Kidney (tissue), 14 donors: ENCODE measurements around the gene IFRD2. TPM values are rescaled to one million over a fixed set of nuclear protein-coding genes. Genes with fewer than 3 reads are reported as not detected.

Experiments used
- DNase-seq, 5 donors: peaks; one replicate each; pipeline ENCODE4 v3.0.0-alpha.2; 2013 to 2020
- FAIRE-seq: peaks from 2 replicates; lab custom pipeline; 2012; peaks lifted over from hg19 to GRCh38; lab: Jason Lieb, UNC
- H3K27ac ChIP-seq, 2 donors: one replicate each; pipeline ENCODE4 v1.7.0; 2013; ENCODE audit warnings: low read depth in 2 of 2, low read length in 2 of 2, inconsistent platforms in 1 of 2
- H3K27me3 ChIP-seq: one replicate; pipeline ENCODE4 v1.7.1; 2013; ENCODE audit warnings: low read length, inconsistent platforms; ENCODE audit not compliant: control insufficient read depth, insufficient read depth
- H3K36me3 ChIP-seq, 3 donors: one replicate each; pipeline versions ENCODE4 v1.7.0 to v1.7.1; 2013; ENCODE audit warnings: low read length in 3 of 3, control low read depth in 1 of 3, inconsistent platforms in 1 of 3; ENCODE audit not compliant: insufficient read depth in 3 of 3, control insufficient read depth in 2 of 3
- H3K4me1 ChIP-seq, 3 donors: one replicate each; pipeline versions ENCODE4 v1.7.0 to v1.7.1; 2013; ENCODE audit warnings: low read length in 3 of 3, inconsistent platforms in 1 of 3, low read depth in 1 of 3; ENCODE audit not compliant: control insufficient read depth in 2 of 3, insufficient read depth in 2 of 3
- H3K4me3 ChIP-seq, 3 donors: one replicate each; pipeline versions ENCODE4 v1.7.0 to v1.8.1; 2013; ENCODE audit warnings: low read length in 3 of 3, control low read depth in 1 of 3, inconsistent platforms in 1 of 3
- H3K9ac ChIP-seq, 3 donors: one replicate each; pipeline versions ENCODE4 v1.7.0 to v1.7.1; 2013; ENCODE audit warnings: low read length in 3 of 3, control low read depth in 1 of 3, inconsistent platforms in 1 of 3
- H3K9me3 ChIP-seq, 3 donors: one replicate each; pipeline versions ENCODE4 v1.7.0 to v1.7.1; 2013; ENCODE audit warnings: low read length in 3 of 3, control low read depth in 1 of 3, inconsistent platforms in 1 of 3; ENCODE audit not compliant: control insufficient read depth in 2 of 3, insufficient read depth in 1 of 3
- CTCF ChIP-seq: IDR thresholded peaks from 3 replicates; pipeline ENCODE4 v1.5.1; 2012; ENCODE audit warnings: mild to moderate bottlenecking, moderate library complexity, borderline replicate concordance; ENCODE audit not compliant: insufficient read depth; ENCODE audit errors: extremely low read depth
- intact Hi-C: fragments of 100-400 bp; cut with DNase I; formaldehyde crosslinking; loops from one replicate; pipeline ENCODE4 v1.11.1; 2022
- polyA plus RNA-seq: library from polyadenylated mRNA; stranded (reverse); fragments of 350-450 nt; fragmentation: Illumina TruSeq; extraction: RNeasy Lipid Tissue Mini Kit (QIAGEN cat#74804); gene quantifications from one replicate; pipeline ENCODE4 v1.2.3, GENCODE V29; 2014; ENCODE audit warnings: low read depth, low replicate concordance; ENCODE audit not compliant: insufficient read depth
- total RNA-seq: library from RNA; stranded (reverse); fragmentation: NEBNext Ultra II Directional; extraction: Animal tissue kit (Norgen Biotek cat#: 25700); gene quantifications from one replicate; pipeline ENCODE4 v1.2.1, GENCODE V29; 2021
- donor health status: control.
- donor health status: control.
- donor health status: control.
- donor health status: control.
- donor health status: control.
- donor health status: DM: yes; HTN: yes; CAD: no.
- donor health status: Normal renal cell carcinoma (clear cell type).

The IFRD2 gene
- total and polyA plus RNA-seq, 2 donors from 2014 or later = 54.1 to 78.1 TPM

DNA sequence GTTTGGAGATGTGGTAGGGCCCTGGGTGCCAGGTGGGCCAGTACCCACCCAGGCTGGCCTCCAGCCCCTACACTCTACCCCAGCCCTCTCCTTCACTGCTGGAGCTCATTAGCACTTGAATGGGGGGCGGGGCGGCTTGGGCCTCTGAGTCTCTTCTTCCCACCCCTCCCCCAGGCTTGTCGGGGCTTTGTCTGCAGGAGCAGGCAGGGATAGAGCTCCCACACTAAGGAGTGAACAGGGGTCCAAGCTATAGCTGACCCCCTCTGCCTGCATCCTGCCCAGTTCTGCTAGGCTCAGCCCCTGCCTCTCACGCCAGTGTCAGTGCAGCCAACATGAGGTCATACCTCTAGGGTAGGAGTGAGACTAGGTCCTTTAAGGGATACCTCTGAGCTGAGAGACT, 51.1 kb downstream of the IFRD2 start:
- FAIRE-seq (no peak), DNase-seq (peak; percentile 54 to 82 (median 70))
- peak overlapping the region; percentile 61 to 66 for H3K27ac ChIP-seq
- H3K9ac ChIP-seq = peak overlapping the region in 1 of 3 donors; percentile 33
- peaks cover 0 to 2% (median 2%) of the 10 kb centered on the region in 3 donors for H3K36me3 ChIP-seq
- intact Hi-C loops = no loop called here
- peaks cover 0 to 79% (median 36%) of the 10 kb centered on the region in 3 donors for H3K4me1 ChIP-seq
- H3K9me3 ChIP-seq = no peaks in the 10 kb centered on the region
- H3K27me3 ChIP-seq = no peaks in the 10 kb centered on the region
- H3K4me3 ChIP-seq = no peak overlapping the region
- TF ChIP-seq CTCF = no peak

DNA sequence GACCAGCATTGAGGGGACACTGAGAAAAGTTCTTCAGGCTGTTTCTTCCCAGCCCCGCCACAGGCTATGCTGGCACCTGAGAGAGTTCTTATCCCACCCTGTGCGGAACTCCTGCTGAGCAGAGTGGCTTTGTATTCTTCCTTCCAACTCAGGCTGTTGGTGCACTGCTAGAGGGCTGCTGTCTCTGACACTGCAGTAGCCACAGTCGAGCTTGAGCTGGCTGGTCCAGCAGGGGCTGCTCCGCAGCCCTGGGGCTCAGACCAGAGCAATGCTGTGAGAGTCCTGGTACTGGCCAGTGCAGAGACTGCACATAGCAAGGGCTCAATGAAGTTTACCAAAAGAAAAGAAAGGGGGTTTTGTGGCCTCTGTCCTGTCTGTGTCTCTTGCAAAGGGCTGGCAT, 52.6 kb downstream of the IFRD2 start:
- Histone ChIP-seq H3K36me3 (peaks cover 0 to 2% (median 2%) of the 10 kb centered on the region in 3 donors), H3K4me1 (peaks cover 0 to 70% (median 33%) of the 10 kb centered on the region in 3 donors), H3K9ac (no peak overlapping the region), H3K27me3 (no peaks in the 10 kb centered on the region), H3K4me3 (no peak overlapping the region), H3K9me3 (no peaks in the 10 kb centered on the region), H3K27ac (peak overlapping the region in 1 of 2 donors; percentile 30)
- intact Hi-C loops = no loop called here
- no peak for DNase-seq
- no peak for TF ChIP-seq CTCF
- no peak for FAIRE-seq

GRCh38 chr3:50238549-50239026, 53.6 kb downstream of the IFRD2 start:
- FAIRE-seq (no peak), DNase-seq (peak in 1 of 5 donors; percentile 93)
- H3K9ac ChIP-seq = peak overlapping the region in 1 of 3 donors; percentile 76
- H3K36me3 ChIP-seq = no peaks in the 10 kb centered on the region
- H3K27ac ChIP-seq = peak overlapping the region; percentile 89 to 93
- intact Hi-C loops = no loop called here
- peak overlapping the region in 2 of 3 donors; percentile 77 to 93 for H3K4me3 ChIP-seq
- TF ChIP-seq CTCF = no peak
- H3K4me1 ChIP-seq = peaks cover 0 to 63% (median 32%) of the 10 kb centered on the region in 3 donors
- no peaks in the 10 kb centered on the region for H3K27me3 ChIP-seq
- H3K9me3 ChIP-seq = no peaks in the 10 kb centered on the region
